HG03571 (cell line): Measurements from ENCODE around the gene LIME1.
A peak's percentile ranks its signal among the peaks of the same experiment; 100 is the strongest.
"Not testable (repeated sequence)": the region's sequence is repeated elsewhere in the genome, so short reads cannot be mapped to it uniquely, and the experiment has no call there.

Experiments used
- ATAC-seq: cut with Tn5 transposase; IDR thresholded peaks from one replicate; pipeline ENCODE4 v1.9.1; 2021; ENCODE audit not compliant: unreplicated experiment

The LIME1 gene

DNA sequence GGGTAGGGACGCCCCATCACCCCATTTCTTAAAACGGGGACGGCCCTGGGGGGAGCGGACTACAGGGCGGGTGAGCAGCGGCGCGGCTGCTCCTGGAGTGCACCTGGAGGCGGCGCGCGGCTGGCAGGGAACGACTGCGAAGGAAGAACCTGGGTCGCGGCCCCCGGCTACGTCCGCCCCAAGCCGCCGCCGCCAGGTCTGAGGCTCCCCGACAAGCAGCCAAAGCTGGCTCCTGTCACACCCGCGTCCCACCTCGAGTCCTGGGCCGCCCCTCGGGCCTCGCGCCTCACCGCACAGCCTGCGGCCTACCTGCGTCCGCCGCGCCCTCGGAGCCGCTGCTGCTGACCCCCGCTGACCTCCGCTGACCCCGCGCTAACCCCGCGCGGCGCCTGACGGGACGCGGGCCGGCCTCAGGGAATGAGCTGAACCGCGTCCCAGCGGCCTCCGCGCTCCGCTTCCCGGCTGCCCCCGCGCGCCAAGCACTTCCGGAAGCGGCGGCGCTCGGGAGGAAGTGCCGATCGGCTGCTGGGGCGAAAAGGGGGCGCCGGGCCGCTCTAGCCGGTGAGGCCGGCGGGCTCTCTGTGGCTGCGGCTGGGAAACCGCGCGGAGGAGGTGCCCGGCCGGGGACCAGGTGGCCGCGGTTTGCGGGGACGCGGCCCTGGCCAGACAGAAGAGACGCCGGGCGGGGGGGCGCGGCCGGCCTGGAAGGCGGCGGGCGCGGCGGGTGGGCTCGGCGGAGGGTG, 28.7 kb upstream of the LIME1 start, which contains the start of the genes ARFRP1 and ZGPAT:
ARFRP1 (minus strand) TSS at position 419 of the 743 bp plus-strand sequence. CDS start 885 bp downstream, outside the sequence.
ZGPAT (plus strand) TSS at position 482 of the 743 bp plus-strand sequence. CDS start 542 bp downstream, outside the sequence.
- ATAC-seq: peak; percentile 61

DNA sequence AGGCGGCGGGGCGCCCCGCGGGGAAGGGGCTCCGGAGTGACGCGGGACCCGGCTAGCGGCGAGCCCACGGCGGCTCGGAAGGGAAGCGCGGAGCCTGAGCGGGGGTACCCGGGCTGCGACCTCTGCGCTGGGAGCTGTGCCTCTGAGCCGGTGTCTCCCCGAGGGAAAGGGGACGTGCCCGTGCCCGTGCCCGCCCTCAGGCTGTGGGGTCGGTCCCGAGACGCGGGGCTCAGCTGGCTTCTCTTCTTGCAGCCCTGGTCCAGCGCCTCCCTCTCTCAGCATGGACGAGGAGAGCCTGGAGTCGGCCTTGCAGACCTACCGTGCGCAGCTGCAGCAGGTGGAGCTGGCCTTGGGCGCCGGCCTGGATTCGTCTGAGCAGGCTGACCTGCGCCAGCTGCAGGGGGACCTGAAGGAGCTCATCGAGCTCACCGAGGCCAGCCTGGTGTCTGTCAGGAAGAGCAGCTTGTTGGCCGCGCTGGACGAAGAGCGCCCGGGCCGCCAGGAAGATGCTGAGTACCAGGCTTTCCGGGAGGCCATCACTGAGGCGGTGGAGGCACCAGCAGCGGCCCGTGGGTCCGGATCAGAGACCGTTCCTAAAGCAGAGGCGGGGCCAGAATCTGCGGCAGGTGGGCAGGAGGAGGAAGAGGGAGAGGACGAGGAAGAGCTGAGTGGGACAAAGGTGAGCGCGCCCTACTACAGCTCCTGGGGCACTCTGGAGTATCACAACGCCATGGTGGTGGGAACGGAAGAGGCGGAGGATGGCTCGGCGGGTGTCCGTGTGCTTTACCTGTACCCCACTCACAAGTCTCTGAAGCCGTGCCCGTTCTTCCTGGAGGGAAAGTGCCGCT, 27.9 kb upstream of the LIME1 start:
- peak; percentile 32 for ATAC-seq

GRCh38 chr20:63709149-63709527, 27.3 kb upstream of the LIME1 start:
- no peak for ATAC-seq

DNA sequence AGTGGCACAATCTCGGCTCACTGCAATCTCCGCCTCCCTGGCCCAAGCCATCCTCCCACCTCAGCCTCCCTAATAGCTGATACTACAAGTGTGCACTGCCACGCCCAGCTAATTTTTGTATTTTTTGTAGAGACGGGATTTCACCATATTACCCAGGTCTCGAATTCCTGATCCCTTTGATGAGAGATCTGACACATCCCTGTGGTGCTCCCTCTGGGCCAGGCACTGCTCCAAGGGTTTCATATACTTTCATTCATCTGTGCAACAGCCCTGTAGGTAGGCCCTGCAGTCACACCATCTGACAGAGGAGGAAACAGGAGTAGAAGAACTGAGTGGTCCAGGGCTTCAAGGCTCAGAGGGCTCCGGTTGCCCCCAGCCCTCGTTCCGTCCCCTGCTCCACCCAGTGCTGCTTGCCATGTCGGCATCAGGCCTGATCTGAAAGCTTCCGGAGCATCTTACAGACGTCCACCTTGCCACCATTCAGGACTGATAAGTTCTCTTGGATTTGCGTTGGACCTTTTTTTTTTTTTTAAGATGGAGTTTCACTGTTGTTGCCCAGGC, 25.3 kb upstream of the LIME1 start:
- ATAC-seq: no peak

DNA sequence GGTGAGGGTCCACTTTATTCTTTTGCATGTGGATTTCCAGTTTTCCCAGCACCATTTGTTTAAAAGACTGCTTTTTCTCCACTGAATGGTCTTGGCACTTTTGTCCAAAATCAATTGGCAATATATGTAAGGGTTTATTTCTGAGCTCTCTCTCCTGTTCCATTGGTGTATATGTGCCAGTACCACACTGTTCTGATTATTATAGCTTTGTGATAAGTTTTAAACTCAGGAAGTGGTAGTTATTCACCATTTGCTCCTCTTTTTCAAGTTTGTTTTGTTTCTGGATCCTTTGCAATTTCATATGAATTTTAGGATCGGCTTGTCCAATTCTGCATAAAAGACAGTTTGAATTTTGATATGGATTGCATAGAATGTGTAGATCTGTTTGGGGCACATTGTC, 24.3 kb upstream of the LIME1 start:
- ATAC-seq: no peak

GRCh38 chr20:63714858-63715257, 21.6 kb upstream of the LIME1 start:
- ATAC-seq: no peak

GRCh38 chr20:63718996-63719395, 17.5 kb upstream of the LIME1 start:
- ATAC-seq: no peak

- ATAC-seq: not testable (repeated sequence)
These were observed 13.4 kb upstream of the LIME1 start for GRCh38 chr20:63722967-63723622.

DNA sequence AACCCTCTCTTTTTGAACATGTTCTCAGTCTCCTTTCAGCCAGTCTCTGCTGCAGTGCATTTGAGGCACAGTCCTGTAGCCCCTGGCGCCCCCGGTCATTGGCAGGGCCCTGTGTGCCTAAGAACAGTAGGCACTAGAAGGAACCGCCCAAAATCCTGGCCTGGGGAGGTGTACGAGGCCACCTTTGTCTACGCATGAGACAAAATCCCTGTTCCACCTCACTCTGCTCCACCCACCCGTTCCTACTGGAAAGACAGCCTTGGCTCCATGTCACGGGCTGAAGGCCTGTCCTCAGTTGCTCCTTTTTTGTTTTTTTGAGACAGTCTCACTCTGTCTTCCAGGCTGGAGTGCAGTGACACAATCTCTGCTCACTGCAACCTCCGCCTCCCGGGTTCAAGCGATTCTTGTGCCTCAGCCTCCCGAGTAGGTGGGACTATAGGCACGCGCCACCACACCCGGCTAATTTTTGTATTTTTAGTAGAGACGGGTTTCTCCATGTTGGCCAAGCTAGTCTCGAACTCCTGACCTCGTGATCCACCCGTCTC, 6.2 kb upstream of the LIME1 start:
- not testable (repeated sequence) for ATAC-seq

DNA sequence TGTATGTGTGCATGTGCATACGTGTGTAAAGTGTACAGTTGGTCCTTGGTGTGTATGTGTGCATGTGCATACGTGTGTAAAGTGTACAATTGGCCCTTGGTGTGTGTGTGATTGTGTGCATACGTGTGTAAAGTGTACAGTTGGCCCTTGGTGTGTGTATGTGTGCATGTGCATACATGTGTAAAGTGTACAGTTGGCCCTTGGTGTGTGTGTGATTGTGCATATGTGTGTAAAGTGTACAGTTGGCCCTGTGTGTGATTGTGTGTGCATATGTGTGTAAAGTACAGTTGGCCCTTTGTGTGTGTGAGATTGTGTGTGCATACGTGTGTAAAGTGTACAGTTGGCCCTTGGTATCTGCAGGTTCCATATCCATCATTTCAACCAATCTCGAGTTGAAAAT, 5.1 kb upstream of the LIME1 start:
- no peak for ATAC-seq

DNA sequence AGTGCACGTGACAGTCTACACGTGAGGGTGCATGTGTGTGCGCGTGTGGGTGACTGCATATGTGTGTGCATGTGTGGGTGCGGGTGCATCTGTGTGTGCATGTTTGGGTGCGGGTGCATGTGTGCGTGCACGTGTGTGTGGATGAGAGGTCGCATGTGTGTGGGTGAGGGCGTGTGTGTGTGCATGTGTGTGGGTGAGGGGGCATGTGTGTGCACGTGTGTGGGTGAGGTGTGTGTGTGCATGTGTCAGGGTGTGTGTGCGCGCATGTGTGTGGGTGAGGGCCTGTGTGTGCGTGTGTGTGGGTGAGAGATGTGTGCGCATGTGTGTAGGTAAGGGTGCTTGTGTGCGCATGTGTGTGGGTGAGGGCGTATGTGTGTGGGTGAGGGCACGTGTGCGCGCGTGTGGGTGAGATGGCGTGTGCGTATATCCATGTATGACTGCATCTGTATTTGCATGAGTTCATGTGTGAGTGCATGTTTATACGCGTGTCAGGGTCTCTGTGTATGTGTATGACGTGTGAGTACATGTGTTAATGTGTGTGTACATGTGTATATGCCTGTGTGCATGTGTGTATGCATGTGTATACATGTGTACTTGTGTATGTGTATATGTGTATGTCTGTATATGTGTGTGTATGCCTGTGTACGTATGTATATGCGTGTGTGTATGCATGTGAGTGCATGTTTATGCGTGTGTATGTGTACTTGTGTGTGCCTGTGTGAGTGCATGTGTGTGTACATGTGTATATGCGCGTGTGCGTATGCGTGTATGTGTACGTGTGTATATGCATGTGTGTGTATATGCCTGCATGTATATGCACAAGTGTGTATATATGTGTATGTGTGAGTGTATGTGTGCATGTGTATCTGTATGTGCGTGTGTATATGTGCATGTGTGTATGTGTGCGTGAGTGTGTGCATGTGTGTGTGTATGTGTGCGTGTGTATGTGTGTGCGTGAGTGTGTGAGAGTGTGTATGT, 4.1 kb upstream of the LIME1 start:
- no peak for ATAC-seq

DNA sequence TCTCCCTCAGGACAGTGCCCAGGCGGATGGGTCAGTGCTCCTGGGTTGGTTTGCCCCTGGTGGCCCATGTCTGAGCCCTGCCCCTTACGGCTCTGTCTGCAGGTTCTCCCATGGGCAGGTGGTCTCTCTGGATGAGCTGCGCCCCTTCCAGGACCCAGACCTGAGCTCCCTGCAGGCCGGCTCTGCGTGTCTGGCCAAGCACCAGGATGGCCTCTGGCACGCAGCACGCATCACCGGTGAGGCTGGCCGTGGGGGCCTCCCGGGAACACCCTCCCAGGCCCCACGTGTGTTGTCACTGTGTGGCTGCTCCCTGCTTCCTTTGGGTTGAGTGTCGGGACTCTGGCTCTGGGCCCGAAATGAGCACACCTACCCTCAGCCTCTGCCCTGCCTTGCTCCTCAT, 3.3 kb upstream of the LIME1 start:
- ATAC-seq: no peak

DNA sequence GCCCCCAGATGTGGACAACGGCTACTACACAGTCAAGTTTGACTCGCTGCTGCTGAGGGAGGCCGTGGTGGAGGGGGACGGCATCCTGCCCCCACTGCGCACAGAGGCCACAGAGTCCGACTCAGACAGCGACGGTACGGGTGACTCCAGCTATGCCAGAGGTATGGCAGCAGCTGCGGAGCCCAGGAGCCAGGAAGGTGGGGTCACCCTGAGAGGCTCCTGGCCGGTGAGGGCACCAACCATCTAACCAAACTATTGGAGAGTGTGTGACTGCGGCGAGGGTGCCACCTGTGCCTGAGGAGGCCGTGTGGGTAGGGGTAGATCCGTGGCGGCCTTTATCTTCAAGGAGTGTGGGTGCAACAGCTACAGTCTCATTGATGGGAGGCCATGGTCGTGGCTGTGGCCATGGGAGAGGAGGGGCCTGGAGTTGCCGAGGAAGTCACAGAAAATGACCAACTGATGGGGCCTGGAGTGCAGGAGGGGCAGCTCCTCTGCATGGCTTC, 2.8 kb upstream of the LIME1 start:
- no peak for ATAC-seq

GRCh38 chr20:63734111-63734945, 2.1 kb upstream of the LIME1 start:
- no peak for ATAC-seq

DNA sequence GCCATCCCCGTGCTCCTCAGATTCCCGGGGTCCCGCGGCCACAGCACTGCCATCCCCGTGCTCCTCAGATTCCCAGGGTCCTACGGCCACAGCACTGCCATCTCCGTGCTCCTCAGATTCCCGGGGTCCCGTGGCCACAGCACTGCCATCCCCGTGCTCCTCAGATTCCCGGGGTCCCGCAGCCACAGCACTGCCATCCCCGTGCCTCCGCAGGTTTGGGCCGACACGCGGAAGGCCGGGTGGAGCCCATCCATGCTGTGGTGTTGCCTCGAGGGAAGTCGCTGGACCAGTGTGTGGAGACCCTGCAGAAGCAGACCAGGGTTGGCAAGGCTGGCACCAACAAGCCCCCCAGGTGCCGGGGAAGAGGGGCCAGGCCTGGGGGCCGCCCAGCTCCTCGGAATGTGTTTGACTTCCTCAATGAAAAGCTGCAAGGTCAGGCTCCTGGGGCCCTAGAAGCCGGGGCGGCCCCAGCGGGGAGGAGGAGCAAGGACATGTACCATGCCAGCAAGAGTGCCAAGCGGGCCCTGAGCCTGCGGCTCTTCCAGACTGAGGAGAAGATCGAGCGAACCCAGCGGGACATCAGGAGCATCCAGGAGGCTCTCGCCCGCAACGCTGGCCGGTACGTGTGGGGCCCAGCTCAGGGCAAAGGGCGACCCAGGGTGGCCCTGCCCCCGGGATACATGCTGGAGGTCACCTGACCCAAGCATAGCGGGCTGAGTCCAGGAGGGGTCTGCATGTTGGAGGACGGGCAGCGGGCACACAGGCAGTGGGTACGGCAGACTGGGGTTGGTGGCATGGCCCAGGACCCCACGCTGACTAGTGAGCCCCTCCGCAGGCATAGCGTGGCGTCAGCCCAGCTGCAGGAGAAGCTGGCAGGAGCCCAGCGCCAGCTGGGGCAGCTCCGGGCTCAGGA, 1.3 kb upstream of the LIME1 start:
- no peak for ATAC-seq

DNA sequence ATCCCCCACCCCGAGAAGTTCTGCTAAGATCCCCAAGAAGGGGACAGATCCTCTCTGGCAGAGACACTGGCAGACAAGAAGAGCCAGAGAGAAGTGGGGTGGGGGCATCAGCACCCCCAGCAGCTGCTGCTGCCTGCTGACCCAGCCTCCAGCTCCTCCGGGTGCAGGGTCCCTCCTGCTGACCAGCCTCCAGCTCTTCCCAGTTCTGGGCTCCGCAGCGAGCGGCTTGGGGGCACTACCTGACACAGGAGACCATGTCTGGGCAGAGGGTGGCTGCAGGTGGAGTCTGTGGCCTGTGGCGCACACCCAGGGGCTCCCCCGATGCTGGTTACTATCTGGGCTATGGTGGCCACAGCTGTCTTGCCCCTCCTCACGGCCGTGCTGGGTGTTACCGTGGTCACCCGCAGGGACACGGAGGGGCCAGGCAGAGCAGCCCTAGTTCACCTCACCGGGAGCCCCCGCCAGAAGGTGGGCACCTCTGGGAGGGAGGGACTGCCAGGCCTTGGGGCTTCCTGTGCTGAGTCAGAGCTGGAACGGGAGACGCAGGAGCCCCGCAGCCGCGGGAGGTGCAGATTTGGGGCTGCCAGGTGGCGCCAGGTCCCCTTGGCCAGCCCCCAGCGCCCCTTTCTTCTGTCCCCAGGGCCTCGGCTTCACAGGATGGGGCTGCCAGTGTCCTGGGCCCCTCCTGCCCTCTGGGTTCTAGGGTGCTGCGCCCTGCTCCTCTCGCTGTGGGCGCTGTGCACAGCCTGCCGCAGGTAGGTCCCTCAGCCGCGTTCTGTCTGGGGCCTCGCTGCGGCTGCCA, 630 bp downstream of the LIME1 start:
- no peak for ATAC-seq

GRCh38 chr20:63737695-63737944, 1.2 kb downstream of the LIME1 start:
- no peak for ATAC-seq
